ENCODE results near the gene CACNA1D. TPM values are rescaled to one million over a fixed set of nuclear protein-coding genes. Genes with fewer than 3 reads are reported as not detected.

CACNA1D gene
- total and polyA plus RNA-seq, 9 of the 15 experiments (the other 6 are each of a cell fraction or from before 2014, with no cell fraction given) = 0.29 TPM; not detected in 8

- TF ChIP-seq MTA2 (IDR thresholded peaks at IDR 0.05; ENCODE audit: low read depth) (peak; percentile 67), ZNF696 (CRISPR knock-in tag; conservative IDR thresholded peaks at IDR 0.05) (no peak), HMG20B (CRISPR knock-in tag; IDR thresholded peaks at IDR 0.05) (no peak), MGA (IDR thresholded peaks at IDR 0.05) (no peak), RBM15 (IDR thresholded peaks at IDR 0.05; ENCODE audit: insufficient read depth, low read length) (no peak), ZNF76 (CRISPR knock-in tag; IDR thresholded peaks at IDR 0.05; ENCODE audit: borderline replicate concordance) (no peak), SOX6 (IDR thresholded peaks at IDR 0.05) (peak; percentile 54; the same call in 1 of the 2 replicates), TAL1 (IDR thresholded peaks at IDR 0.05) (peak; percentile 84), CEBPB (tag; IDR thresholded peaks at IDR 0.05) (peak; percentile 64), TCF7 (IDR thresholded peaks at IDR 0.05; ENCODE audit: borderline replicate concordance) (no peak), CEBPG (CRISPR knock-in tag; IDR thresholded peaks at IDR 0.05) (no peak), CEBPG (tag; conservative IDR thresholded peaks at IDR 0.05 in 1 of 2, IDR thresholded peaks at IDR 0.05 in 1 of 2) (peak; percentile 6 to 59; a peak in 1 of 4 replicates), ZNF639 (CRISPR knock-in tag; conservative IDR thresholded peaks at IDR 0.05 in 1 of 2, IDR thresholded peaks at IDR 0.05 in 1 of 2) (no peak), SMARCC2 (IDR thresholded peaks at IDR 0.05; ENCODE audit: low read depth) (peak; percentile 58; the same call in 1 of the 2 replicates), CREM (IDR thresholded peaks at IDR 0.05; ENCODE audit: low read depth) (peak; percentile 59; the same call in 1 of the 2 replicates), NCOA2 (IDR thresholded peaks at IDR 0.05; ENCODE audit: partially characterized antibody in 2 of 2) (no peak), SMARCE1 (IDR thresholded peaks at IDR 0.05) (peak; percentile 84; the same call in 1 of the 2 replicates)
These were observed 37.3 kb upstream of the CACNA1D start (continued) for GRCh38 chr3:53457068-53457467.

All from K562 (cell line).